Measurements from ENCODE around the gene TAF5L.

Gene TAF5L

DNA sequence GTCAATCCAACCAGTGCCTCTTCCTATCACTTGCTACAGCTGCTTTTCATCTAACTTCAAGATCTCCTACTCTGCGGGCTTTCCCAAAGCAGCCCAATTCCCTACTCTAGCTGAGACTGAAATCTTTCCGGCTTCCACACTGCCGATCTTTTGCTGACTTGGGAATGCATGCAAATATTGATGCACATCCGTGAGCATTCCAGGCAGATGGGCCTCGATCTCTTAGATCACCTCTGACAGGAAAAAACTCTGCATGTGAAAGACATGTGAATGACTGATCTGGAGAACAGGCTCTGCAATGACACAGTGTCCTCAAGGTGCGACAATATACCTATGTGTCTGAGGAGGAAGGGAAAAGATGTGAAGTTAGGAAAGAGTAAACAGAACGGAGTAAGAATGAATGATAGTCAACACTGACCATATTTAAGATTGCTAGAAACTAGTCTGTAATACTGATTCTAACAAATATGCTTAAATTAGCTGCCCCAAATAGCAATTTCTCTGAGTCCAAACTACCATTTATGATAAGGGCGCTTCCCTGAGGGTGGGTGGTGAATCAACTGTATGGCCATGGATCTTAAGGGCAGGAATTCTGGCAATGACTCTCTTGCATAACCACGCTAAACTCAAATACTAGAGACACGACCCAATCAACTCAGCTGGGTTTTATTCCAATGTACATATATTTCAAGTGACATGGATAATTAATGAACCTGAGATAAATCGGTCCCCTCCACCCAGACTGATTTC lies 8.4 kb downstream of the TAF5L start:
- Histone ChIP-seq H3K4me3 (ENCODE audit: low read depth in 1 of 5, low read length in 5 of 5) (no peak overlapping the region), H3K27ac (ENCODE audit: low read depth, low read length) (no peak overlapping the region), H3K36me3 (ENCODE audit: control insufficient read depth in 5 of 5, insufficient read depth in 5 of 5, low read length in 5 of 5) (peaks cover 11 to 19% (median 17%) of the 10 kb centered on the region in 5 donors), H3K9me3 (ENCODE audit: control insufficient read depth in 5 of 5, low read length in 5 of 5) (no peaks in the 10 kb centered on the region), H3K27me3 (ENCODE audit: control insufficient read depth in 5 of 5, insufficient read depth in 4 of 5, low read length in 5 of 5) (no peaks in the 10 kb centered on the region), H3K4me1 (ENCODE audit: control insufficient read depth in 5 of 5, insufficient read depth in 5 of 5, low read length in 5 of 5) (peaks cover 0 to 32% (median 17%) of the 10 kb centered on the region in 5 donors), H3K9ac (ENCODE audit: low read length in 5 of 5) (no peak overlapping the region)

GRCh38 chr1:229614701-229615100 lies 11.2 kb downstream of the TAF5L start:
- H3K36me3 ChIP-seq (ENCODE audit: control insufficient read depth in 5 of 5, insufficient read depth in 5 of 5, low read length in 5 of 5), result peaks cover 34 to 47% (median 45%) of the 10 kb centered on the region in 5 donors
- H3K27ac ChIP-seq (ENCODE audit: low read depth, low read length), result no peak overlapping the region
- no peaks in the 10 kb centered on the region for H3K9me3 ChIP-seq (ENCODE audit: control insufficient read depth in 5 of 5, low read length in 5 of 5)
- peaks cover 0 to 7% (median 0%) of the 10 kb centered on the region in 5 donors for H3K4me1 ChIP-seq (ENCODE audit: control insufficient read depth in 5 of 5, insufficient read depth in 5 of 5, low read length in 5 of 5)
- no peaks in the 10 kb centered on the region for H3K27me3 ChIP-seq (ENCODE audit: control insufficient read depth in 5 of 5, insufficient read depth in 4 of 5, low read length in 5 of 5)
- H3K9ac ChIP-seq (ENCODE audit: low read length in 5 of 5), result no peak overlapping the region
- no peak overlapping the region for H3K4me3 ChIP-seq (ENCODE audit: low read depth in 1 of 5, low read length in 5 of 5)

DNA sequence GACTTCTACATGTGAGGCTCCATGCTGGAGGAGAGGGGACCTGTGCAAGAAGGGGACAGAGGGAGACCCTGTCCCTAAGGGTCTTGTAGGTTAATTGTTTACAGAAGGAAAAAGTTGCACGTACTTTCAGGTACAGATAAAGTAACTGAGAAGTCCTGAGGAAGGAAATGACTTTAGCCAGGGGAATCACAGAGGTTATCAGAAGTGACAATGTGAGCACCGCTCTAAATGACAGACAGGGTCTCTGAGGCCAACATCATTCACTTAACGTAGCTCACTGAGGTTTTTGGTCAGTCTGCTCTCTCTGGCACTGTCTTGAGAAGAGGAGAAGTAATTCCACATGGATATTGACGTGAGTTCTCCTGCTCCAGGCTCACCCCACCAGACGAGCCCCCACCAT lies 12.0 kb downstream of the TAF5L start:
- Histone ChIP-seq H3K9ac (ENCODE audit: low read length in 5 of 5) (no peak overlapping the region), H3K27ac (ENCODE audit: low read depth, low read length) (no peak overlapping the region), H3K36me3 (ENCODE audit: control insufficient read depth in 5 of 5, insufficient read depth in 5 of 5, low read length in 5 of 5) (peaks cover 42 to 54% (median 51%) of the 10 kb centered on the region in 5 donors), H3K9me3 (ENCODE audit: control insufficient read depth in 5 of 5, low read length in 5 of 5) (no peaks in the 10 kb centered on the region), H3K27me3 (ENCODE audit: control insufficient read depth in 5 of 5, insufficient read depth in 4 of 5, low read length in 5 of 5) (no peaks in the 10 kb centered on the region), H3K4me1 (ENCODE audit: control insufficient read depth in 5 of 5, insufficient read depth in 5 of 5, low read length in 5 of 5) (peaks cover 0 to 7% (median 0%) of the 10 kb centered on the region in 5 donors), H3K4me3 (ENCODE audit: low read depth in 1 of 5, low read length in 5 of 5) (no peak overlapping the region)

DNA sequence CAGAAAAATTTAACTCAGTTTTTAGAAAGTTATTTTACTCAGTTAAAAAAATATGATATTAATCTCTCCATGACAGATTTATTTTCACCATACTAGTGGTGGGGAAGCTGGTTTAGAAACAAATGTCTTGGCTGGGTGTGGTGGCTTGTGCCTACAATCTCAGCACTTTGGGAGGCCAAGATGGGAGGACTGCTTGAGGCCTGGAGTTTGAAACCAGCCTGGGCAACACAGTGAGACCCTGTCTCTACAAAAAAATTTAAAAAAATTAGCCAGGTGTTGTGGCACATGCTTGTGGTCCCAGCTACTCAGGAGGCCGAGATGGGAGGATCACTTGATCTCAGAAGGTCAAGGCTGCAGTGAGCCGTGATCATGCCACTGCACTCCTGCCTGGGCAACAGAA lies 17.3 kb downstream of the TAF5L start:
- Histone ChIP-seq H3K4me3 (ENCODE audit: low read depth in 1 of 5, low read length in 5 of 5) (no peak overlapping the region), H3K36me3 (ENCODE audit: control insufficient read depth in 5 of 5, insufficient read depth in 5 of 5, low read length in 5 of 5) (peaks cover 56 to 91% (median 80%) of the 10 kb centered on the region in 5 donors)

GRCh38 chr1:229607370-229607769 lies 18.6 kb downstream of the TAF5L start:
- no peaks in the 10 kb centered on the region for H3K27me3 ChIP-seq (ENCODE audit: control insufficient read depth in 5 of 5, insufficient read depth in 4 of 5, low read length in 5 of 5)
- peaks cover 51 to 89% (median 74%) of the 10 kb centered on the region in 5 donors for H3K36me3 ChIP-seq (ENCODE audit: control insufficient read depth in 5 of 5, insufficient read depth in 5 of 5, low read length in 5 of 5)
- H3K27ac ChIP-seq (ENCODE audit: low read depth, low read length), result no peak overlapping the region
- H3K4me1 ChIP-seq (ENCODE audit: control insufficient read depth in 5 of 5, insufficient read depth in 5 of 5, low read length in 5 of 5), result no peaks in the 10 kb centered on the region
- no peak overlapping the region for H3K4me3 ChIP-seq (ENCODE audit: low read depth in 1 of 5, low read length in 5 of 5)
- no peaks in the 10 kb centered on the region for H3K9me3 ChIP-seq (ENCODE audit: control insufficient read depth in 5 of 5, low read length in 5 of 5)
- no peak overlapping the region for H3K9ac ChIP-seq (ENCODE audit: low read length in 5 of 5)

More for the DNA sequence above, 17.3 kb downstream of the TAF5L start:
- no peaks in the 10 kb centered on the region for H3K27me3 ChIP-seq (ENCODE audit: control insufficient read depth in 5 of 5, insufficient read depth in 4 of 5, low read length in 5 of 5)
- H3K9me3 ChIP-seq (ENCODE audit: control insufficient read depth in 5 of 5, low read length in 5 of 5), result no peaks in the 10 kb centered on the region
- no peak overlapping the region for H3K27ac ChIP-seq (ENCODE audit: low read depth, low read length)
- no peaks in the 10 kb centered on the region for H3K4me1 ChIP-seq (ENCODE audit: control insufficient read depth in 5 of 5, insufficient read depth in 5 of 5, low read length in 5 of 5)
- no peak overlapping the region for H3K9ac ChIP-seq (ENCODE audit: low read length in 5 of 5)

DNA sequence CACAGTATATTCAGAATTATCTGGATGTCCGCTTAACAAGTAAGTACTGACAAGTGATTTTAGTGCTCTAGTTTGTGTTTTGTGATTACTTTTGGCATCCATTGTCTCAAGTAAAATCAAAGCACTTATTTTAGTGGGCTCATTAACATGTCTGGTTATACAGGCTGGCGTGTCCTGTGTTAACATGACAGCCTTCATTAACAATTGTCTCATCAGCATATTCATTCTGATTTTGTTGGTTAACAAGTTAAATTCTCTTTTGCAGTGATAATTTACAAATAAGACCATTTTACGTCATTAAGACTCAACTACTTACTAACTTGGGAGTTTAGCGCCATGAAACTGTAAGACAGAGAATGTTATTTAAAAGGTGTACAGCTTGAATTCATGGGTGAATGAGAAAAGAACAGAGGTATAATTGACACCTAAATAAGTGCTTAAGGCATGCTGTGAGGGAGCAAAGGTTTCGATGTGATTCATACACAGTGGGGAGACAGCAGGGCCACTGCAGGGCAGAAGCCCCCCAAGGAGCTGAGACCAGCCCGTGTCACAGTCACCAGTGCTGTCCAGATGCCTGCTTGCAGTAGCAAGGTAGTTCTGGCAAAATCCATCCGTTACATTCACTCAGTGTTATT lies 22.4 kb downstream of the TAF5L start:
- H3K9ac ChIP-seq (ENCODE audit: low read length in 5 of 5), result no peak overlapping the region
- H3K4me1 ChIP-seq (ENCODE audit: control insufficient read depth in 5 of 5, insufficient read depth in 5 of 5, low read length in 5 of 5), result peaks cover 0 to 7% (median 5%) of the 10 kb centered on the region in 5 donors
- H3K27me3 ChIP-seq (ENCODE audit: control insufficient read depth in 5 of 5, insufficient read depth in 4 of 5, low read length in 5 of 5), result no peaks in the 10 kb centered on the region
- H3K27ac ChIP-seq (ENCODE audit: low read depth, low read length), result no peak overlapping the region
- peaks cover 26 to 67% (median 53%) of the 10 kb centered on the region in 5 donors for H3K36me3 ChIP-seq (ENCODE audit: control insufficient read depth in 5 of 5, insufficient read depth in 5 of 5, low read length in 5 of 5)
- H3K4me3 ChIP-seq (ENCODE audit: low read depth in 1 of 5, low read length in 5 of 5), result no peak overlapping the region
- H3K9me3 ChIP-seq (ENCODE audit: control insufficient read depth in 5 of 5, low read length in 5 of 5), result no peaks in the 10 kb centered on the region

DNA sequence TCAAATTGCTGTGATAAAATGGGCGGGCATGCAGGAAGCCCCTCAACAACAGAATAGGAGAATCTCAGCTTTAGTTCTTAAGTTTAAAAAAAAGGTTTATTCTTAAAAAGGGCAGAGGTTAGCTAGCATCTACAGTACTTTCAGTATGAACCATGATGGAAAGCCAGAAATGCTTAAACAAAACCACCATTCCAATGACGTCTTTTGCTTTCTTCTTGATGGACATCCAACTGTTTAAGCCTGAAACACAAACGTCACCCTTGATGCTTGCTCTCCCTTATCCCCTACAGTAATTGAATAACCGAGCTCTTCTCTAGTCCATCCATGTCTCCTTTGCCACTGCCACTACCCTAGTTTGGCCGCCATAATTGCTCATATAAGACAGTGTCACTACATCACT lies 25.7 kb downstream of the TAF5L start:
- no peak overlapping the region for H3K9ac ChIP-seq (ENCODE audit: low read length in 5 of 5)
- H3K27me3 ChIP-seq (ENCODE audit: control insufficient read depth in 5 of 5, insufficient read depth in 4 of 5, low read length in 5 of 5), result no peaks in the 10 kb centered on the region
- H3K9me3 ChIP-seq (ENCODE audit: control insufficient read depth in 5 of 5, low read length in 5 of 5), result no peaks in the 10 kb centered on the region
- no peak overlapping the region for H3K27ac ChIP-seq (ENCODE audit: low read depth, low read length)
- H3K4me1 ChIP-seq (ENCODE audit: control insufficient read depth in 5 of 5, insufficient read depth in 5 of 5, low read length in 5 of 5), result peaks cover 8 to 26% (median 21%) of the 10 kb centered on the region in 5 donors
- H3K4me3 ChIP-seq (ENCODE audit: low read depth in 1 of 5, low read length in 5 of 5), result no peak overlapping the region
- peaks cover 12 to 39% (median 31%) of the 10 kb centered on the region in 5 donors for H3K36me3 ChIP-seq (ENCODE audit: control insufficient read depth in 5 of 5, insufficient read depth in 5 of 5, low read length in 5 of 5)

DNA sequence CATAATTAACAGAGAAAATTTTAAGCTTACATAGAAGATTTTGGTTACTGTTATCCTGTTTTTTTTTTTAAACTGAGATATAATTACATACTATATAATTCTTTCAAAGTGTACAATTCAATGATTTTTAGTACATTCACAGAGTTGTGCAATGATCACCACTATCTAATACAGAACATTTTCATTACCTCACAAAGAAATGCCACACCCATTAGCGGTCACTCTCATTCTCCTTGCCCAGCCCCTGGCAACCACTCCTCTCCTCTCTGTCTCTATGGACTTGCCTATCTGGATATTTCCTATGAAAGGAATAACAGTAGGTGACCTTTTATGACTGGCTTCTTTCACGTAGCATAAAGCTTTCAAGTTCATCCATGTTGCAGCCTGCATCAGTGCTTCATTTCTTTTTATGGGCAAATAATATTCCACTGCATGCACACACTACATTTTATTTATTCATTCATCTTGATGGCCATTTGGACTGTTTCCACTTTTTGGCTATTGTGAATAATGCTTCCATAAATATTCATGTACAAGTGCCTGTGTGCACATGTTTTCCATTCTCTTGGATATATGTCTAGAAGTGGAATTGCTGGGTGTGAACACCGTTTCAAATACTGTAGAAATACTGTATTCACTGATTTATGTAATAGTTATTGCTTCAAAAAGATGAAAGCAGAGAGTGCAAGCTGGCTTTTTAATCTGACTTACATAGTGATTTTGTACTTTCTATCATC lies 26.5 kb downstream of the TAF5L start:
- no peaks in the 10 kb centered on the region for H3K27me3 ChIP-seq (ENCODE audit: control insufficient read depth in 5 of 5, insufficient read depth in 4 of 5, low read length in 5 of 5)
- H3K4me1 ChIP-seq (ENCODE audit: control insufficient read depth in 5 of 5, insufficient read depth in 5 of 5, low read length in 5 of 5), result peaks cover 8 to 26% (median 21%) of the 10 kb centered on the region in 5 donors
- H3K27ac ChIP-seq (ENCODE audit: low read depth, low read length), result peak overlapping the region; percentile 83
- peaks cover 14 to 41% (median 33%) of the 10 kb centered on the region in 5 donors for H3K36me3 ChIP-seq (ENCODE audit: control insufficient read depth in 5 of 5, insufficient read depth in 5 of 5, low read length in 5 of 5)
- H3K9me3 ChIP-seq (ENCODE audit: control insufficient read depth in 5 of 5, low read length in 5 of 5), result no peaks in the 10 kb centered on the region
- H3K4me3 ChIP-seq (ENCODE audit: low read depth in 1 of 5, low read length in 5 of 5), result no peak overlapping the region
- no peak overlapping the region for H3K9ac ChIP-seq (ENCODE audit: low read length in 5 of 5)

DNA sequence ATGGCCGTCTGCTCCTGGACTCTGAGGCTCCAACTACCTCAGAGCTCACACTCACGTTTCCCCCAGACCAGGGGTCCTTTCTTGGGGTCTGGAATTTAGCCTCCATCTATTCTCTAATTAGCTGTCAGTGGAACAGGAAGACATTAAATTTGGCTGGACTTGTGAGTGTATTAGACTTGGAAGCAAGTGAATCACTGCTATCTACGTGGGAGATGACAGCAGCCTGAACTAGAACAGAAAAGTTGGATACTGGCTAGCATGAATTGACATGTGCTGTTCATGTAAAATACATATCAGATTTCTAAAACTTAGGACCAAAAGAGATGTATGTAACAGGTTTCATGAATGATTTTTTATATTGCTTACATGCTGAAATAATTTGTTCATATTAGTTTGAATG lies 28.0 kb downstream of the TAF5L start:
- peak overlapping the region; percentile 83 for H3K27ac ChIP-seq (ENCODE audit: low read depth, low read length)
- H3K4me1 ChIP-seq (ENCODE audit: control insufficient read depth in 5 of 5, insufficient read depth in 5 of 5, low read length in 5 of 5), result peaks cover 8 to 26% (median 21%) of the 10 kb centered on the region in 5 donors
- H3K27me3 ChIP-seq (ENCODE audit: control insufficient read depth in 5 of 5, insufficient read depth in 4 of 5, low read length in 5 of 5), result no peaks in the 10 kb centered on the region
- no peak overlapping the region for H3K4me3 ChIP-seq (ENCODE audit: low read depth in 1 of 5, low read length in 5 of 5)
- peak overlapping the region in 1 of 5 donors; percentile 17 for H3K9ac ChIP-seq (ENCODE audit: low read length in 5 of 5)
- no peaks in the 10 kb centered on the region for H3K9me3 ChIP-seq (ENCODE audit: control insufficient read depth in 5 of 5, low read length in 5 of 5)
- H3K36me3 ChIP-seq (ENCODE audit: control insufficient read depth in 5 of 5, insufficient read depth in 5 of 5, low read length in 5 of 5), result peaks cover 16 to 40% (median 38%) of the 10 kb centered on the region in 5 donors
